Activated naive CD4-positive, alpha-beta T cell treated with Interleukin-2 at 50 U/mL for 16 hours (primary cell): ENCODE measurements around the gene MCOLN1.

ENCODE experiments used
- DNase-seq: peaks from one replicate; pipeline ENCODE4 v3.0.0-alpha.2; 2020

Gene MCOLN1

DNA sequence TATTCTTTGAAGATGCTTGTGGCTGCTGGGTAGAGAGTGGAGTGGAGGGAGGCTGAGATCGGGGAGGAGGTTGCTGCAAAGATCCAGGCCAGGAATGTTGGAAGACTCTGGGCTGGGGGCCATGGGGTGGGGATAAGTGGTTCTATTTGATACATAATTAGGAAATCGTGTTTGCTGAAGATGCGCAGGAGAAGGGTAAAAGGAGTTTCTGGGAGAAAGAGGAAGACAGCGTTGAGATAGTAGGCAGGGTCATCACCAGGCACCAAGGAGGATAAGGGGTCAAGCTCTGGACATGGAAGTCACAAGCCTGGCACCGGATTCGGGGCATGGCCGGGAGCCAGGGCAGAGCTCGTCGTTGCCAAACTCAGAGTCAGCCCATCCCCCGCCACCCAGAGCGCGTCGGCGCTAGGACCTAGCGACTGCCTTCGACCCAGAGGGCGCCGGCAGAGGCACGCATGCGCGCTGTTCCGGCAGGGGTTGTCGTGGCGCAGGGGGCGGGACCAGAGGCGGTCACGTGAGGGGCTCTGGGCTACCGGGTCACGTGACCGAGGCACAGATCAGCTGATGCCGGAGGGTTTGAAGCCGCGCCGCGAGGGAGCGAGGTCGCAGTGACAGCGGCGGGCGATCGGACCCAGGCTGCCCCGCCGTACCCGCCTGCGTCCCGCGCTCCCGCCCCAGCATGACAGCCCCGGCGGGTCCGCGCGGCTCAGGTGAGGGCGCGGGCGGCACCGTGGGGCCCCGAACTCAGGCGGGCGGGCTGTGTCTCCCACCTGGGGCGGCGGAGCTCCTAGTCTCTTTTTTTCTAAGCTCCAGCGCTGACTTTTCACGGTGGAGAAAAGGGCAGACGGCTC, at the start of gene MCOLN1:
Gene MCOLN1 (plus strand): TSS at position 553 of the 851 bp plus-strand sequence. CDS start 127 bp downstream, at position 680.
- DNase-seq: peak; percentile 100

DNA sequence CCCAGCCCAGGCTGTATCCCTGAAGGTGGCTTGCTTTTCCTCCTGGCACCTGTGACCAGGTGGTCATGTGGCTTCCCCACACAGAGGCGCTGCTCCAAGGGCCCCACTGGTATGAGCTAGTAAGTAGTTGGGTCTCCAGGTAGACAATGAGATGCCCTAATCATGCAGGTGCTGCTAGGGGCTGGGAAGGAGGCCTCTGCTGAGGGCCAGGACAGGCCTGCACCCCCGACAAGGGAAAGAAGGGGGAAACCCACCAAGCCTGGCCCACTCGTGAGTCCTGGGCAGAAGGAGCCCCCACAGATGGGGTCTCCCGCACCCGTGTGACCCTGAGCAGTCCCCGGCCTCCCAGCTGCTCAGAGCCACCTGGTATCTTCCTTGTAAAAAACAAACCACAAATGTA, 46.8 kb upstream of the MCOLN1 start:
- DNase-seq: no peak

DNA sequence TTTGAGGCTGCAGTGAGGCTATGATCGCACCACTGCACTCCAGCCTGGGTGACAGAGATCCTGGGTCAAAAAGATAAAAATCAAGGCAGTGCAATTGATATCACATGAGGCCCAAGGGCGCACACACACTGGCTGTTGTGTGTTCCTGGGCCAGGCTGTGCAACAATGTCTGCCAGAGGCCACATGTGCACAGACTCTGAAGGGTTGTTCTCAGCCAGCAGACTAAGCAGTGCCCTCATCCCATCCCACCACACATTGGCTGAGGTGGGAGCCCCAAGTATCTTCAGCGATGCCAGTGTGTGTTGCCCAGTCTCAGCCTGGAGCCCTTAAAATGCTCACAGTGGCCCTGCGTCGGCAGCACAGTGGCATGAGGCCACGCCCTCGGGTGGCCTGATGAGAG, 46.2 kb upstream of the MCOLN1 start:
- no peak for DNase-seq

DNA sequence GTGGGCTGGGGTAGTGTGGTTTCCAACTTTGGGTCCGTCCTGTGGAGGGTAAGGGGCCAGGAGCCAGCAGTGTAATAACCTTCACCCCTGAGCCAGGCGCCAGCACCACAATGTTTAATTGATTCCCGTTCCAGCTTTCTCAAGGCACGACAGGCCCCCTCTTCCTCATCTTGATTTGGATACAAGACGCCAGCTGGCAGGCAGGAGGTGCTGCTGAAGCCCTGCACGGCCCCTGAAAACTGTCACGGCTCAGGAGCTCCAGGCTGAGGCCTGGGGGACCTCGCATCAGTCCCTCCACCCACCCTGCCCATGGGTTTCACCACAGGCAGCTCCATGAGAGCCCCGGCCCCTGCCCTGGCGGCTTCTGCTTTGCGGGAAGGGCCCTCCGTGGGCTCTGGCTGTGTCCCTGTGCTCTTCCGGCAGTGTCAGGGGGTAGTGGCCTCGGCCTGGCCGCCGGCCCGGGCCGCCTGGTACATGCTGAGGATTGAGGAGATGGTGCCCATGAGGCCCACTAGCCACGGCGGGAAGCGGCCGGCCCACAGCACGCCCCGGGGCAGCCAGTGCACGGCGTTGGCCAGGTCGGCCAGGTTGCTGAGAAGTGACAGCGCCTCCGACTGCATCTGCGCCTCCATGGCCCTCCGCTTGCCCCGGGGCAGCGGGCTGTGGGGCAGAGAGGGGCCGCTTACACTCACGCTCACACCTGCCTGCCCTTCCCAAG, 45.5 kb upstream of the MCOLN1 start:
- DNase-seq: no peak

DNA sequence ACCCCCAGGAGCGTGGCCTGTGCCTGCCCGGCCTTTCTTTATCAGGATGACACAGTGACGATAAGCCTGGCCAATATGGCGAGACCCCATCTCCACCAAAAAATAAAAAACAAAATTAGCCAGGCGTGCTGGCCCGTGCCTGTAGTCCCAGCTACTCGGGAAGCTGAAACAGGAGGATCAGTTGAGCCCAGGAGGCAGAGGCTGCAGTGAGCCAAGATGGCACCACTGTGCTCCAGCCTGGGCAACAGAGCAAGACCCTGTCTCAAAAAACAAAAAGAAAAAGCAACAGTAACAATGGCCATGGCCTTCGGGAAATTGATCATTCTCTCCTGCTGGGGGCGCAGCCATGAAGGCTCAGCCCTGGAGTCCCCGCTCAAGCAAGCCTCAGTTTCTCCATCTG, 44.7 kb upstream of the MCOLN1 start:
- DNase-seq: no peak

DNA sequence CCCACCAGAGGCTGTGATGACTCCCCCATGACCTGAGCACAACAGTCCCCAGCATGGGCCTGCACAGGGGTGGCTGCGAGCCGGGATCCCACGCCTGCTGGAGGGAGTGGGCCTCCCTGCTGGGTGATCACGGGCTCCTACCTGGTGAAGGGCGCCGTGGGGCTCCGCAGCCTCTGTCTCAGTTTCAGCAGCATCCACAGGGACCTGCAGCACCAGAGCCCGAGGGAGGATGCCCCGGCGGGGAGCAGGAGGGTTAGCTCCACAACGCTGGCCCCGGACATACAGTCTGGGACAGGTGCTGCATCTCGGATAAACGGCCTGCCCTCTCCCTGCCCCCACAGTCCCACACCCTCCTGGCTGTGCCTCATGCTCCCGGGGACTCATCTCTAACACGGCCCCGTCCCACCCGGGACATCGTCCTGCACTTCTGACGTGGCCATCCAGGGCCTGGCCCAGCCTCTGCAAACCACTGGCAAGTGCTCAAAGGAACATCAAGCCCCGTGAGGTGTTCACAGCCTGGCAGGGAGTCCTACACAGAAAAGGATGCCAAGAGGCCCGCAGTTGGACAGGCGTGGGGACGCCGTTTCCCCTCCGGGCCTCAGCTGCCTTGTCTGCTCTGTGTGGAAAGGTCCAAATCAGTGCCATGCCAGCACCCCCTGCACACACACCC, 44.1 kb upstream of the MCOLN1 start:
- no peak for DNase-seq

DNA sequence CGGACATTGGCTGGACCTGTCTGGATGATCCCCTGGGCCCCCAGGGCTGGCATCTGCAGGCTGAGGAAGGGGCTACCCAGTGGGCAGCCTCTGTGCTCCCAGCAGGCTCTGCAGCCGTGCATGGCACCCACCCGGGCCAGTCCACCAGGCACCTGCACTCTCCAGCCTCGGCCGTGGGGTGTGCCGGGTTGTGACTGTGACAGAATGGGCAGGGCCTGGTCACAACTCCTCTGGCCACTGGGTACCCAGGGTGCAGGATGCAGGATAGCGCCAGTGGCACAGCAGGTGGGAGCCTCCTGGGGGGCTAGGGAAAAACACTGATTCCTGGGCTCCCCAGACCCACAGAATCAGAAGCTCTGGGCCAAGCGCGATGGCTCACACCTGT, 43.6 kb upstream of the MCOLN1 start:
- no peak for DNase-seq

DNA sequence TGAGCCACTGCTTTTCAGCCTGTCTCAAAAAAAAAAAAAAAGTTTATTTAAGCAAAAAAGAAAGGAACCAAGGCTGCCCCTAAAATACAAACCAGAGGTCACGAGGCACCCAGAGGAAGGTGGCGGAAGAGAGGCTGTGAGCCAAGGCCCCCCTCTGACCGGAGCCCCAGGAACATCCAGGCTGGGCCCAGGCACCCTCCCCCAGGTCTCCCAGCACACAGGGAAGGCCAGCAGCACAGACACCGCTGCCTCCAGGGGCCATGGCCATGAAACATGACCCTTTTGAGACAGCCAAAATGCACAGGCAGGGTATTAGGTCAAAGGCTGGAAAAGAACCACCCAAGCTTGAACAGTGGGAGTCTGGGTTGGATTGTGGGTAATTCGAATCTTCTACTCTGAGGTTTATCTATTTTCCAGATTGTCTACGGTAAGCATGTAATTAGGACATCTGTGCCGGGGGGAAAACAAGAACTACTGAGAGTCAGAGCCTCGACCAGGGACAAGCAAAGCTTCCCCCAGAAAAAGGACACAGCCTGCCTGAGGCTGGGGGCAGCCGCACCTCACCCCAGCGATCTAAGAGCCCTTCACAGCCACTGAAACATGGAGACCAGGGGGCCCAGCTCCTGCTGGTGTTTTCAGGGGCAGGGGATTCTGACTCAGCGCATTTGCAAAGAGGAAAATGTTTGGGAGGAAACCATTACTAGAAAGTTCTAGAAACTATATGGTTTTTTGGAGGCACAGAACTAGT, 42.0 kb upstream of the MCOLN1 start:
- DNase-seq: no peak

DNA sequence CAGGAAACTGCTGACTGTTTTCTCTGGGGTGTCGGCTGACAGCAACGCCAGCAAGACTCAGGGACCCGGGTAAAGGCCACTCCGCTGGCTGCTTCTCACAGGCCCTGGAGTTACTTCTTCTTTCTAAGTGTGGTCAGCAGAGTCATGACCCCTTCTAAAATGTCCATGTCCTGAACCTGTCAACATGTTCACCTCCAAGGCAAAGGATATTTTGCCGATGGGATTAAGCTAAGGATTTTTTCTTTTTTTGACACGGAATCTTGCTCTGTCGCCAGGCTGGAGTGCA, 41.5 kb upstream of the MCOLN1 start:
- DNase-seq: no peak

DNA sequence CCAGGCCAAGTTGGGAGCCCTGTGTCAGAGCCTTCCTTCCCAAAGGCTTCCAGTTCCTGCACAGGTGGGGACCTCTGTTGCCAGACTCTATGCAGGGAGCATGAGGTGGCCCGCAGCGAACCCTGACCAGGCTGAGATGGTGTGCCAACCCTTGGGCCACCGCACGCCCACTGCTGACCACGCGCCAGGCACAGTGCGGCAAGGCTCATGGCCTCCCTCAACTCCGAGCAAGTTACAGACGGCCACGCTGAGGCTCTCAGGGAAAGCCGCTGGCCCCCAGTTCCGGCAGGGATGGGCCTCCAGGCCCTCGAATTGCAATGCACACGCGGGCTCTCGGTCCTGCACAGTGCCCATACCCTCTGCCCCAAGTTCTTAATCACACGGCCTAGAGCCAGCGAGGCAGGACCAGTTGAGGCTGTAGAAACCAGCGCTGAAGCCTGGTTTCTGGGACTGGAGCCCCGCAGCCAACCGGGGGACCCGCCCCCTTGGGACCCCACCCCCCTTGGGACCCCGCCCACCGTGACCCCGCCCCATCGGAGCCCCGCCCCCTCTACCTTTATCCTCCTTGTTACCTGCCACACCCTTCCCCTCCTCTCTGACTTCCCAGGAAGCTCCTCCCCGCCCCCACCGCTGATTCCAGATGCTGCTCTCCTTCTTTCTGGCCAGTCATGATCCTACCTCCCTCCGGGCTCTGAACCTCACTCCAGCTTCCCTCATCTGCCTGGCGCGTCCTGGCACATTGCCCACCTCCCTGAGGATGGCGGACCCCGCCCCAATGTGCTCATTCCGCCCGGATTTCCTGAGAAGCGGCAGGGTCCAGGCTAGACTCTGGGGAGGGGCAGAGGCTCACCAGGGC, 39.6 kb upstream of the MCOLN1 start:
- DNase-seq: no peak

DNA sequence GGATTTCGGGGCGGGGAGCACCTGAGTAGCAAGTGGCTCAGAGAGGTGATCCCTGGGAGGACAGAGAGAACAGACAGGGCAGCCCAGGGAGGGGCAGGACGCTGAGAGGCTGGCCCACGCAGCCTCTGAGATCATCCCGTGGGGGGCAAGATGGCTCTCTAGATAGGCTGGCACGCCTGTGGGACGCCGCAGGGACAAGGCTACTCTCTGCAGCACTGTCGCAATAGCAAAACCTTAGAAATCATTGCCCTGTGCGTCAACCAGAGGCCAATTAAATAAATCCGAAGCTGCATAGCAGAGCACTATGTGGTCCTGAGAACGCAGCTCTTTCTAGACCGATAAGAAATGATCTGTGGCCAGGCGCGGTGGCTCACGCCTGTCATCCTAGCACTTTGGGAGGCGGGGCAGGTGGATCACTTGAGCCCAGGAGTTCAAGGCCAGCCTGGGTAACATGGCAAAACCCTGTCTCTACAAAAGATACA, 38.7 kb upstream of the MCOLN1 start:
- no peak for DNase-seq

DNA sequence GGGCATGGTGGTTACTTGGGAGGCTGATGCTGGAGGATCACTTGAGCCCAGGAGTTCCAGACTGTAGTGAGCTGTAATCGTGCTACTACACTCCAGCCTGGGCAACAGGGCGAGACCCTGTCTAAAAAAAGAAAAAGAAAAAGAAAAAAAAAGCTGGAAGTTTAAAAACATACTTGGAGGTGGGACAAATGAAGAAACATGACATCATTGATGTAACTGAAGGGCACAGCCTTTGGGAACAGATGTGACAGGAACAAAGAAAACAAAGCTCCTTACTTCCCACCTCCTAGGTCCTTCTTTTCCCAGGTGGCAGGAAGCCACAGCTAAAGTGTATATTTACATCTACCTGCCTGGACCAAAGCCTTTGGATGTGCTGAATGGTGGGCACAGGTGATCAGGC, 35.5 kb upstream of the MCOLN1 start:
- no peak for DNase-seq

DNA sequence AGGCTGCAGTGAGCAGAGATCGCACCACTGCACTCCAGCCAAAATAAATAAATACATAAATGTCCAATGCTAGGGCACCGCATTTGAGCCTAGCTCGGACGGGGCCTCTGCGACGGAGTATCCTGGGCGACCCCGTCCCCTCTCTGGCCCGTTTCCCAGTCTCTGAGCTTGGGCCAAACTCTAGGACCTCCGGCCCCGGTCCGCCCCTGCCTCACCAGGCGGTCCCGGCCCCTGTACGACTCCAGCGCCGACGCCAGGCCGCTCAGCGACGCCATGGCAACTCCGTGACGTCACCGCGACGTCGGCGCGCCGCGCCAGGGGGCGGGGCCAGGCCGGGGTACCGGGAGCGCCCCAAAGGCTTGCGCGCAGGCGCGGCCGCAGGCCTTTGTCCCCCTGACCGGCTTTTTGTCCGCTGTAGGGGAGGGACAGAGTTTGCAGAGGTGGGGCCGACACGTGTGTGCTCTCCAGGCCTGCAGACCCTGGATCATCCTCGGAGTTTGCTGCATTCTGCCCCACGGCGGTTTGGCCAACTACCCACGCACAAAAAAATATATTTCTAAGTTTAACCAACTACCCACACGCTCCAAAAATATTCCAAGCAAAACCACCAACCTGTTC, 33.6 kb upstream of the MCOLN1 start, which contains the start of gene PEX11G:
Gene PEX11G (minus strand): TSS at position 300 of the 618 bp plus-strand sequence. CDS start 25 bp downstream, at position 275.
- peak; percentile 92 for DNase-seq

DNA sequence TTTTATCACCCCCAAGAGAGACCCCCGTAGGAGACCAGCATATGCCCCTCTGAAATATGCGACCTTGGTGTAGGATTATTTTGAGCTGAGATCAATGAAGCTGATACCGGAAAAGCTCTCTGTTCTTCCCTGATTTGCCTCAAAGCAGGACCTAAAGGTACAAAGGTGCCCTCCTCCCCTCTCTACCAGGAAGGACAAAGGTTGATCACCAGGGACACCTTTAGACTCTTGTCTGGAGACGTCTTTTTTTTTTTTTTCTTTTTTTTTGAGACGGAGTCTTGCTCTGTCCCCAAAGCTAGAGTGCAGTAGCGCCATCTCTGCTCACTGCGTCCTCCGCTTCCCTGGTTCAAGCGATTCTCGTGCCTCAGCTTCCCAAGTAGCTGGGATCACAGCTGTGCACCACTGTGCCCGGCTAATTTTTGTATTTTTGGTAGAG, 32.8 kb upstream of the MCOLN1 start:
- DNase-seq: no peak

DNA sequence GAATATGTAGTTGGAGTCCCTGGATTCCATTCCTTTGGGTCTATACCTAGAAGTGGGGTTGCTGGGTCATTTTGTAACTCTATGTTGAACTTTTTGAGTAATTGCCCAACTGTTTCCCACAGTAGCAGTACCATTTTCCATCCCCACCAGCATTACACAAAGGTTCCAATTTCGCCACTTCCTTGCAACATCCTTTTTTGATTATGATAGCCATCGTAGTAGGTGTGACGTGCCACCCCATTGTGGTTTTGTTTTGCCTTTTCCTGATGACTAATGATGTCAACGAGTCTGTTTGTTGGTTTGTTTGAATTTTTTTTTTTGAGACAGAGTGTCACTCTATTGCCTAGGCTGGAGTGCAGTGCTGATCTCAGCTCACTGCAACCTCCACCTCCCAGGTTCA, 30.3 kb upstream of the MCOLN1 start:
- DNase-seq: peak; percentile 58

DNA sequence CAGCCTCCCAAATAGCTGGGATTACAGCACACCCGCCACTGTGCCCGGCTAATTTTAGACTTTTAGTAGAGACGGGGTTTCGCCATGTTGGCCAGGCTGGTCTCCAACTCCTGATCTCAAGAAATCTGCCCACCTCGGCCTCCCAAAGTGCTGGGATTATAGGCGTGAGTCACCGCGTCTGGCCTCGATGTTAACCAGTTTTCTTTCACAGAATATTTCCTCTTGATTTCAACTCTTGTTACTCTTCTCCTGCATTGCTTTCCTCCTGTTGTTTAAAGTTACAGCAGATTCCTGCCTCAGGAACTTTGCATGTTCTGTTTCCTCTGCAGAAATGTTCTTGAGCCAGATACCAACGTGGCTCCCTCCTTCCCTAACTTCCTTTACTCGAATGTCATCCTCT, 29.9 kb upstream of the MCOLN1 start:
- DNase-seq: no peak

DNA sequence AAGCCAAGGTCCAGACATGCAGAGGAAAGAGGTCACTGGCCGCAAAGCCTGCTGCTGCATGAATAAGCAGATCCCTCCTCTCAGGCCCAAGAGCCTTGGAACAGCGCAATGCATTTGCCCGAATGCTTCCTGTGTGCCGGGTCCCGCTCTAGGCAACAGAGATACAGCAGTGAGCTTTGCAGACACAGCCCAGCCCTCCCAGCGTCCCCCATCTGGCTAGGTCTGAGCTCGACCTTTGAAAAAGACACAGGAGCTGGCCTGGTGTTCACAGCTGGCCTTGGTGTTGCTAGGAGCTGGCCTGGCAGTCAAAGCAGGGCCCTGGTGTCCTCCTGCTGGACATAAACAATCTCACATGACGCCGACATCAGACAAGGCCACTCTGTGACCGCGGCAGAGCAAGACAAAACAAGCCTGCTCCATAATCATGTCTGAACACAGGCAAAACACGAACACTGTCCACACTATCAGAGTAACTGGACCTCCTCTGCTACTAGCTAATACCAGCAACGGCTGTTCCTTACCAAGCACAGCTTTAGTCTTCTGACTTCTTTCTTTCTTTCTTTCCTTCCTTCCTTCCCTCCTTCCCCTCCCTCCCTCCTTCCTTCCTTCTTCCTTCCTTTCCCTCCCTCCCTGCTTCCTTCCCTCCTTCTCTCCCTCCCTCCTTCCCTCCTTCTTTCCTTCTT, 27.9 kb upstream of the MCOLN1 start:
- no peak for DNase-seq

DNA sequence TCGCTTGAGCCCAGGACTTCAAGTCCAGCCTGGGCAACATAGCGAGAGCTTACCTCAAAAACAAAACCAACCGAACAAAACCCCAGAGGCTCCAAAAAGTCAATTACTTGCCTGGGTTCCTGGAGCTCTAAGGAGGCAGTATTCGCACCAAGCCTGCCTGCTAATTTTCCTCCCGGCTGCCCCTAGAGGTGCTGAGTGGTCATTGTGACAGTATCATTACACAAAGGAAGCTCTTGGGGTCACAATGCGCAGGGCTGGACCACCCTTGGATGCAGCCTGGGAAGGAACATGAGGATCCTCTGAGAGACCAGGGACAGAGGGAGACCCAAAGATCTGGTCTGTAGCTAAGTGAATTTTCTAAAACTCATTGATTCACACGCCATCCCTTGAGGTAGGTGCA, 25.1 kb upstream of the MCOLN1 start:
- DNase-seq: no peak

DNA sequence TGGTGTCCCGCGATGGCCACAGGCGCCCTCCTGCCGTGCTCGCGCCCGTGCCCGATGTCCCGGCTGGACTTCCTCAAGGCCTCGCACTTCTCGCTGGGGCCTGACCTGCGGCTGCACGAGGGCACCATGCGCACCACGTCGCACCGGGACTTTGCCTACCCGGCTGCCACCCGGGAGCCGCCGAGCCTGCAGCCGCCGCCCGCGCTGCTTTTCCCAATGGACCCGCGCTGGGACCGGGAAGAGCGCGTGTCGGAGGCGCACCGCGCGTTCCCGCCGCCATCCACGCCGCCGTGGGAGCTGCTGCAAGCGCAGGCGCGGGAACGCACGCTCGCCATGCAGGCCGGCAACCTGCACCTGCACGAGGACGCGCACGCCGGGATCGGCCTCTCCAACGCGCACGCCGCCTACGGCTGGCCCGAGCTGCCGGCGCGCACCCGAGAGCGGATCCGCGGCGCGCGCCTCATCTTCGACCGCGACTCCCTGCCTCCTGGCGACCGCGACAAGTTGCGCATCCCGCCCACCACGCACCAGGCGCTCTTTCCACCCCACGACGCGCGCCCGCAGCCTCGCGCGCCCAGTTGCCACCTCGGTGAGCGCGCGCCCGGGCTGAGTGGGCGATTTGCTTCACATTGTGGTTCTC, 21.5 kb upstream of the MCOLN1 start:
- DNase-seq: peak; percentile 50

DNA sequence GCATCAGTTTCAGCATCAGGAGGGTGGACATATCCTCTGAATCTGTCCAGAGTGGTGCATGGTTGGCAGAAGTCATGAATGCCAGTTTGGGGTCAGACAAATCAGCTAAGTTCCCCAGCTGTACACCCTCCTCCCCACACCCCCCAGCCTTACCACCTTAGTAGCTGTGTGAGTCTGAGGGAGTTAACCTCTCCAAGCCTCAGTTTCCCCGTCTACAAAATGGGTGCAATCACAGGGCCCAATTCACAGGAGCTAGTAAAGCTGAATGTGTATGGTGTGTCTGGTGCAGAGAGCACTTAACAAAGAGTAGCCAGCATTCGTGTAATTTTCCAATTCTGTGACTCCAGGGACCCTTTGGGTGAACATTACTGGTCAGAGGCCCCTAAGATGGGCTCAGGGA, 19.9 kb upstream of the MCOLN1 start:
- no peak for DNase-seq
